Measurements from ENCODE around the gene IL17C.
A peak's percentile ranks its signal among the peaks of the same experiment; 100 is the strongest.

The IL17C gene

DNA sequence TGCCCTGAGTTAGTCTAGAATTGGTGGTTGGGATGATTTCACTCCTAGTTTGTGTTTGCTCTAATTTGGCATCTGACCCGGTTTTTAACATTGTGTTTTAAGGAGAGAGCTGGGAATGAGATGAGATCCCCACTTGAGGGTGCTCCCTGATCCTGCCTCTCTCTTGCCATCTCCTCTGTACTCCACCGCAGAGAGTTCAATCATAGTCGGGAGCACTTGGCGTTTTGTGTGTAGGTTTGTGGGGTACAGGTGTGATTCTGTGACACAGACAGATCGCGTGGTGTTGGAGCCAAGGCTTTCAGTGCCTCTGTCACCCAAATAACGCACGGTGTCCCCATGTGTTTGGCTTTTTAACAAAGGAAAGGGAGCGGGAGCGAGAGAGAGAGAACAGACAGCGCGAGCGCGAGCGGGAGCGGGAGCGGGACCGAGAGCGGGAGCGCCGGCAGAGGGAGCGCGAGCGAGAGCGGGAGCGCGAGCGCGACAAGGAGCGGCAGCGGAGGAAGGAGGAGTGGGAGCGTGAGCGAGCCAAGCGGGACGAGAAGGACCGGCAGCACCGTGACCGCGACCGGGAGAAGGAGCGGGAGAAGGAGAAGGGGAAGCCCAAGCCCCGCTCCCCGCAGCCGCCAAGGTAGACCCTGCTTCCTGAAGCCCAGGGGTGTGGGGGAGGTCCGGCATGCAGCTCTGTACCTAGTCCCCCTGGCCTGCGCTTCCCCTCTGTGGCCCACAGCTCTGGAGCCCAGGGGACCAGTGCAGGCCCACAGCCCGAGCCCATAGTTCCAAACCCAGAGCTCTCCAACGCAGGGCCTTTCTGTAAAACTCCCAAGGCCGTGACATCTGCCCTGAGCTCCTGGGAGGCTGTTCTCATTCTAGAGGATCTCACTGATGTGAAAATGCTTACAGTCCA, 27.2 kb upstream of the IL17C start:
- no peak for DNase-seq

DNA sequence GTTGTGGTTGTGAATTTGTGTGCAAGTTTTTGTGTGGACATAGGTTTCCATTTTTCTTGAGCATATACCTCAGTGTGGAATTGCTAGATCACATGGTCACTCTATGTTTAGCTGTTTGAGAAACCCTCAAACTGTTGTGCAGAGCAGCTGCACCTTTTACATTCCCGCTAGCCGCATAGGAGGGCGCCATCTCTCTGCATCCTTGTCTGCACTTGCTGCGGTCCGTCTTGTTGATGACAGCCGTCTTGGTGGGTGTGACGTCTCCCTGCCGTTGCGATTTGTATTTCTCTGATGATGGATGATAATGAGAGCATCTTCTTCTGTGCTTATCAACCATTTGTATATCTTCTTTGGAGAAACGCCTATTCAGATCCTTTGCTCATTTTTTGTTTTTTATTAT, 25.1 kb upstream of the IL17C start:
- DNase-seq: no peak

DNA sequence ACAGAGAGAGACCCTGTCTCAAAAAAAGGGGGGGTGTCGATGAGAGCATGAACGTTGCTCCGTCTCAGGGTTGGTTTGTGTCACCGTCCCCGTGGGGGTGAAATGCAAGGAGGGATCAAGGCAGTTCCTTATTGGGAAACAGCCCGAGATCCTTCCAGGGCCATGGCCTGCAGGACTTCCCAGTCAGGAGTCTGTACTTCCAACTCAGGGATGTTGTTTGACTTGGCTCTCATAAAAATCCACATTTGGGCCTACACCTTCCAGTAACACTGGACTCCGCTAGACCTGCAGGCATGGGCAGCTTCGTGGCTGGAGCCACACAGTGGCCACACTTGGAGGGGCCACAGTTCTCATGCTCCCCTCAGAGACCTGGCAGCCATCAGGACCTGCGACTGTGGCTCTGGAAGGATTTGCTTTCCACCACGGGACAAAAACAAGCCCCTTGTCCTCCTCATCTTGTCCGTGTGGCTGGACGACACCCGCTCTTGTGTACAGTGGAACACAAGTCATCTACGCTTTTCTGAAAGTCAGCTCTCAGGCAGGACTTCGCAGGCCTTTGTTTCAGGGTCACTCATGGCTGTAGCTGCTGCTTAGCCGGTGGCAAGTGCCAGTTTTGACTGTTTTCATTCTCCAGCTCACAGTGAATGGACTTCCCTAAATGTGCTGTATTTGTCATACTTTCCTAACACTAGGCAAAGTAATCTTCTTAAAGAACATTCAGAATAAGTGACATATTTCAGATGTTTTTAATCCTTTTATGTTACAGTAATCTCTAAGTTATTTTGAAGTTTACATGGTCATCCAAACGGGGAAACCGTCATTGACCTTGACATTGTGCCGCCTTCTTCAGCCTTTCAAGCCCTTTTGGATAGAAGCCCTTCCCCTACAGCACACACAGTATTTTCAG, 24.2 kb upstream of the IL17C start:
- no peak for DNase-seq

DNA sequence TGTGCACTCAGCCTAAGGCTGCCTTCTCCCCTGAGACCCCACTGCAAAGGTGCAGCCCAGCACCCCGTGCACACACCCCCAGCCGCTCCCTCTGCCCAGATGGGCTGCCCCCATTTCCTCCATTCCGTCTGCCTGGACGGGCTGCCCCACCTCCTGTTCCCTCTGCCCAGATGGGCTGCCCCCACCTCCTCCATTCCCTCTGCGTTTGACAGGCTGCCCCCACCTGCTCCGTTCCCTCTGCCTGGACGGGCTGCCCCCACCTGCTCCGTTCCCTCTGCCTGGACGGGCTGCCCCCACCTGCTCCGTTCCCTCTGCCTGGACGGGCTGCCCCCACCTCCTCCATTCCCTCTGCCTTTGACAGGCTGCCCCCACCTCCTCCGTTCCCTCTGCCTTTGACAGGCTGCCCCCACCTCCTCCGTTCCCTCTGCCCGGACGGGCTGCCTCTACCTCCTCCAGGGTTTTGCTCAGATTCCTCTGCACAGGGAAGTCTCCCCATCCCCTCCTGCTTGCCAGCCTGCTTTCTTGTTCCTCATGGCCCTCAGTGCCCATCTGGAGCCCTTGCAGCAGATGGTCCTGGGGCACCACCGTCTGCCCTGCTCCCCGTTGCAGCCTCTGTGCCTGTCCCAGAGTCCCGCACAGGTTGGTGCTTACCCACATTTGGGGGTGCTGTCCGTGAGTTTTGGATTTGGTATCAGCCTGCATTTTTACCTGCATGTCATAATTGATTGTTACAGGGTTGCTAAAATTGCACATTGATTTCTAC, 23.4 kb upstream of the IL17C start:
- no peak for DNase-seq

DNA sequence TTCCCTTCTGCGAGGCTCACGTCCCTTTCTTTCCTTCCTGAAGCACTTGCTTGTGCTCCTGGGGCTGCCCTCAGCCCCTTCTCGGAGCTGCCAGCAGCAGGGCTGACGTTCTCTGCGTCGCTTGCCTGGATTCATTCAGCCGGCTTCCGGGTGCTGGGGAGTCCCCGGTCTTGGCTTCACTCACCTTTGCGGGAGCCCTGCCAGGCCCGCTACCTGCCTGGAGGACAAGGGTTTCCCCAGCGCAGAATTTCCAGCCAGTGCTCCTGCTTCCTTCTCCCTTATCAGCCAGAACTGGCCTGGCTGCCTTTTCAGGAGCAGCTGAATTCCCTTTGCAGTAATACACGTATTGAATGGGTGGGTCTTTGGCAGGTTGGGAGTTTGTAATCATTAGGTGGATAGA, 22.1 kb upstream of the IL17C start:
- DNase-seq: peak; percentile 44 to 68

DNA sequence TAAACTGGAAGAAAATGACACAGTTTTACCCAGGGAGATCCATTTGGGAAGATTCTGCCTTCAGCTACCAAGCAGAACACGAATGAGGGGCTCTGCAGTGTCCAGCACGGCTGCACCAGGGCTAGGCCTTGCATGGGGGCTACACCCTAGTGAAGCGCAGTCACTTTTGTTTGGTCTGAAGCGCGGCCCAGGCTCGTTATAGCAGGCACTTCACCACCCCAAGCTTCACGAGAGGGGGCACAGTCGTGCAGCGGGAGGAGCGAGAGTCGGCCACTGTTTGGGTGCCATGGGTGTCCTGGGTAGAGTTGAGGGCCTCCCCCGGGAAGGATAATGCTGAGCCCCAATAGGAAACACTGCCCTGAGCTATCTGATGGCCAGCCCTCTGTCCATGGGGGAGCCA, 21.6 kb upstream of the IL17C start:
- DNase-seq: no peak

DNA sequence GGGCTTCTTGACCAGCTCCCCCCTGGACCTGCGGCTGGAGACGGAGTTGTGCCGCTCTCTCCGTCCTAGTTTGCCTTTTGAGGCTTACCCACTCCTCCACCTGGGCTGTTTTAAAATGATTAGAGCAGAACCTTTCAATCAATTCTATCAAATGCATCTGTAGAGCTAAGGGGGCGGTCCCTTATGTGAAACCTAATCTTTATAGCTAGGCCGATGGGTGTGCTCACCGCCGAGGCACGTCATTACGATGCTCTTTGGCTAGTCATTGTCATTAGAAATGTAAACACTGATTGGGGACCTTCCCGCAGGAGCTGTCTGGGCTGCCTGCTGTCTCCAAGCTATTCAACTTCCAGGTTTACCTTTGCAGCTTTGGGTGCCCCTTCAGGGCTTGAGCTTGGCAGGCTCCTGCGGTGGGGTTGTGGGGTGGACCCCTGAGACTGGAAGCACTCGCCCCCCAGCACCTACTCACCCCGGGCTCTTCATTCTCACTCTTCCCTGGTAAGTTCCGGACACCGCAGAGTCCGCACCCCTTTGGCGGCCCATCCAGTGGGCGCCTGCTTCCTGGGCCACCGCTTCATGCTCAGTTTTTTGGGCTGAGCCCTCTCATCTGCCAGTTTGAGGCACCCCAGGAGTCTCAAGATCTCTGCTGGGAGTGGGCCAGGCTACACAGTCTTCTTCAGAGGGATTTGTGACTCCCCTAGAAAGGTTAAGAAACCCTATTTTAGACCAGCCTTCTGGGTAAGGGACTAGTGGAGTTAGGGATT, 20.9 kb upstream of the IL17C start:
- peak; percentile 56 to 81 for DNase-seq

DNA sequence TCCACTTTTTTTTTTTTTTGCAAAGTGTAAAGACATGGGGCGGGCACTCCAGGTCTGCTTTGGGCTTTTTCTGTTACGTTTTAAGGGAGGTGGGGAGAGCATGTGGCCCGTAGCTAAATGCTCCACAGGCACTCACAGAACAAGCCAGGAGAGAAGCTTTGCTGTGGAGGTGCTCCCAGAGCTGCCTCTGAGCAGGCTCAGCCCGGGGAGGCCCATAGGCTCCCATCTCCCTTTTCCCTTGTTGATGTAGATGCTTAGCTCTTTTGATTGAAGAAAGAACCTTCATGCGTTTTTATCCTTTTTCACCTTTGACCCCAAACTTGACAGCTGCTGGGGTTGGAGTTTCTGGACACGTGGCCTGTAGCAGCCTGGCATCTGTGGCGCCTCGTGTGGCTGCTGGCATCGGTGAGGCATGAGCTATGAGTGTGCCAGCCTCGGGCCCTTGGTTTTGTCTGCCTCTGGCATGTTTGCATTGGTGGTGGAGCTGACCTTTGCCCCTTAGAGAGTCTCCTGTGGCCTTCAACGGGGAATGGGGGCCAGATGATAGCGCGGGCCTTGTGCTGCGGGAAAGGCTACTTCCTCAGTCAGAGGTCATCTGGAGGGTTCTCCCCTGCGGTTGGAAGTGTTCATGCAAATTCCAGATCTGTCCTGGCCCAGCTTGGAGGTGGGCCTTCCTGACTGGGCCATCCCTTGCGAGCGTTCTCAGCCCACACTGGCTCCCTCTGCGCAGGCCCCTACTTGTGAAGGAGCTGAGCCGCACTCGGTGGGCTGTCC, 20.0 kb upstream of the IL17C start:
- DNase-seq: no peak

DNA sequence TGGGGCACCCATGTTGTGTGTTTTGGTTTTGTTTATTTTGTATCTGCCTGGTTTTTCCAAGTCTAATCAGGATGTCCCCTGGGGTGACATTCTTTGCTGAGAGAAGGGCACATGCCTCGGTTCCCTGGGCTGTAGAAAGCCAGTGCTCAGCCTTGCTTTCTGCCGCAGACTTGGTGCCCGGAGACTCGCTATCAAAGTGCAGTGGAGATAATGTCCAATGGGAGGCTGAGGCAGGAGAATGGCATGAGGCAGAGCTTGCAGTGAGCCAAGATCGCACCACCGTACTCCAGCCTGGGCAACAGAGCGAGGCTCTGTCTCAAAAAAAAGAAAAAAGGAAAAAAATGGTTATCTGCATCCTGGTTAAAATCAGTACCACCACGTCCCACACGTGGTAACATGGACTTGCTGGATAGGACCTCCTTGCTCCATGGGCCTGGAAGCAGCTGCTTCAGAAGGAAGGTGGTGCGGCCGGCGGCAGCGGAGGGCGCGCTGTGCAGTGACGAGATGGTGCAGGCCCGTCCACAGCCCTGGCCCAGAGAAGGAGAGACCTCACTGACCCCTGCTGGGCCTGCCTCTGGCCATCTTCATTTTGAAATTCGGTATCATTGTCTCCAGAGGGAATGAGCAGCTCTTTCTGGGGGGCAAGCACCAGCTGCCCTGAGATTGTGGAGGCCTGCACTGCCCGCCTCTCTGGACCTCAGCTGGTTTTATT, 19.3 kb upstream of the IL17C start:
- DNase-seq: no peak

DNA sequence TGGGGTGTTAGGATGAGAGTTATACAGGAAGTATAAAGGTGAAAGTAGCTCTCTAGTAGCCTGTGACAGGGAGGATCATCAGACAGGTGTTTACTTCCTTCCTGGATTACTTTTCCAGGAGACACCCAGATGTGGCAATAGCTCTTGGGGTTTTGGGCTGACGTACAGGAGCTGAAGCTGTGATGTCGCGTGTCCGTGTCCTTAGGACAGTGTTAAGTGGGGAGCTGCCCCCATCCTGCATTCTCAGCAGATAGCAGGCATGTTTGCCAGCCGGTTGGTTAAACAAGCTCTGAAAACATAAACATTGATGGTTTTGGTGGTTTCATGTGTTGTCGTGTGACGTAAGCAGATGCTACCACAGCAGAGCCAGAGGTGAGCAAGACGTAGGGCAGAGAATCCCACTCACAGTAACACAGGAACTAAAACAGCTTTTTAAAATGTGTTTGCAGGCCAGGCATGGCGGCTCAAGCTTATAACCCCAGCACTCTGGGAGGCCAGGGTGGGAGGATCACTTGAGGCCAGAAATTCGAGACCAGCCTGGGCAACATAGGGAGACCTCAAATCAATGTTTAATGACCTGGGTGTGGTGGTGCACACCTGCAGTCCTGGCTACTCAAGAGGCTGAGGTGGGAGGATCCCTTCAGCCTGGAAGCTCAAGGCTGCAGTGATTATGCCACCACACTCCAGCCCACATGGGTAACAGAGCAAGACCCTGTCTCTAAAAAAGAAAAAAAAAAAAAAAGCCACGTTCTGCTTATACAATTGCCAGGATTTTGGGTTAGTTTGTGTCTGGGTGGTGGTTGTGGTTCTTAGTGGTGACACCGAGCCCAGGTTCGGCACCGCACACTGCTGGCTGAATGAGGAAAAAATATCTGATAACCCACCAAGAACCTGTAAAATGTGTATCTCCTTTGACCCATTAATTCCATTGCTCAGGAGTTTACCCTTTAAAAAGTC, 18.2 kb upstream of the IL17C start:
- DNase-seq: no peak

DNA sequence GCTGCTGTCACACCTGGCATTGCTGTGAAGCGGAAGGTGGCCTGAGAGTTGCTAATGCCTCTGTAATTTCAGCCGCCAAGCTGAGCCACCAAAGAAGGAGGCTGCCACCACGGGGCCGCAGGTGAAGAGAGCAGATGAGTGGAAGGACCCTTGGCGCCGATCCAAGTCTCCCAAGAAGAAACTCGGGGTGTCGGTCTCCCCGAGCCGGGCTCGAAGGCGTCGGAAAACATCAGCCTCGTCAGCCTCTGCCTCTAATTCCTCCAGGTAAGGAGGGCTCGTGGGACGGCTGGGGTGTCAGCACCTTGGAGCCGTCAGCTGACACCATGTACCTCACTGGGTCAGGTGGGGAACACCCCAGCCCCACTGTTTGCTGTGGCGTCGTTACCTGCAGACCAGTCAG, 16.2 kb upstream of the IL17C start:
- no peak for DNase-seq

DNA sequence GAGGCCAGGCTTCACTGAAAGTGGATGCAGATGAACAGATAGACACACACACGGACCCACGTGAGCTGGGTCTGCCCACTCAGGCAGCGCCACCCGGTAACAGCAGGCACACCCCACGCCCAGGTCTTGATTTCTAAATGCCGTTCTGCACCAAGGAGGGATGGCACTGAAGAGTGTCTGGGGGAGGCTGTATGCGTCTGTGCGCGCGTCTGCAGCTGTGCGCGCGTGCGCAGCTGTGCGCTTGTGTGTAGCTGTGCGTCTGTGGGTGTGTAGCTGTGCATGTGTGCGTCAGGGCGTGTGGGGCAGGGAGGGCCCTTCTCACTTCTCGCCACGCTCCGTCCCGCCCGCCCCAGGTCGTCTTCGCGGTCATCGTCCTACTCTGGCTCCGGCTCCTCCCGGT, 15.5 kb upstream of the IL17C start:
- no peak for DNase-seq

DNA sequence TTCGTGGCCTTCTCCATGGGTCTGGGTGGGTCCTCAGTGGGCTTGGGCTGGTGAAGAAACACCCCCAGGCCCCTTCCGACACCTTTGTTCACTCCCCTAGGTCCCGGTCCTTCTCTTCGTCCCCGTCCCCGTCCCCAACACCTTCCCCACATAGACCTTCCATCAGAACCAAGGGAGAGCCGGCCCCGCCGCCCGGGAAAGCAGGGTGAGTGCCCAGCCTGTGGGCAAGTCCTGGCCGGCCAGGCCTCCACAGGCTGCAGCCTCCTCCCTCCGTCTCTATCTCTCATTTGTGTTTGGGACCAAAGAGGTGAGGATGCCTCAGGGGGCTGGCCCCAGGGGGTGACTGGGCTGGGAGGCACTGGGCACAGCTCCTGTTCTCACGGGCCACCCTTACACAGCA, 14.5 kb upstream of the IL17C start:
- no peak for DNase-seq

DNA sequence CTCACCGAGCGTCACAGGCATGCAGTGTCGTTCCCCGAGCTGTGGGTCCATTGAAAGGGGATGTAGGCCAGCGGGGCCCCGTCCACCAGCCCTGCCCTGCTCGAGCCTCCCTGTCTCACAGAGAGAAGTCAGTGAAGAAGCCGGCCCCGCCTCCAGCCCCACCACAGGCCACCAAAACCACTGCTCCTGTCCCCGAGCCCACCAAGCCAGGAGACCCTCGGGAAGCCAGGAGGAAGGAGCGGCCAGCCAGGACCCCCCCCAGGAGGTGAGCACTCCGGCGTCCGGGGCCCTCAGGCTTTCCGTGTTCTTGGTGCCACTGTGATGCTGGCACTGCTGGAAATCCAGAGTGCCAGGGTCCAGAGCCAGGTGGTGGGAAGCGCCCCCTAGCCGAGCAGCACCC, 13.9 kb upstream of the IL17C start:
- DNase-seq: no peak

DNA sequence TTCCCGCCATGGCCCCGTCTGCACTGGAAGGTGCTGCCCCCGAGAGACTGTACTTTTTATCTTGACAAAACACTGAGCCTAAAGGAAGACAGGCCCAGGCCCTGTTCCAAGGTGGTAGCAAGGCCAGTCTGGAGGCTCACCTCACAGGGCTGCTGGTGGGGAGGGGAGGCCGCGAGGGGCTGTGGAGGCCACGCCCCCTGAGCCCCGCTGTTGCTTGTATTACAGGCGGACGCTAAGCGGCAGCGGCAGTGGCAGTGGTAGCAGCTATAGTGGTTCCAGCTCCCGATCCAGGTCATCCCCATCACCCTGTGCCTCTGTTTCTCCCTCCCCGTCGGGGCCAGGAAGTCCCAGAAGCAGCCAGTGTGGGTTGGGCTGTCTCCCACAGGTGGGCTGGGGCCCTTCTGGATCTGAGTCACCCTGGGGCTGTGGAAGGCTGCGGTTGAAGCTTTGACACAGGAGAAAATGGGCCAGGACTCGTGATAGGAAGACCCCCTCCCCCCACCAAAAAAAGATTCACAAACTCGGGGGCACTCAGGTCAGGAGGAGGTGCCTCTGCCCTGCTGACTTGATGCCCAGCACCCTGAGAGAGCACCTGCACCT, 13.3 kb upstream of the IL17C start:
- DNase-seq: no peak

DNA sequence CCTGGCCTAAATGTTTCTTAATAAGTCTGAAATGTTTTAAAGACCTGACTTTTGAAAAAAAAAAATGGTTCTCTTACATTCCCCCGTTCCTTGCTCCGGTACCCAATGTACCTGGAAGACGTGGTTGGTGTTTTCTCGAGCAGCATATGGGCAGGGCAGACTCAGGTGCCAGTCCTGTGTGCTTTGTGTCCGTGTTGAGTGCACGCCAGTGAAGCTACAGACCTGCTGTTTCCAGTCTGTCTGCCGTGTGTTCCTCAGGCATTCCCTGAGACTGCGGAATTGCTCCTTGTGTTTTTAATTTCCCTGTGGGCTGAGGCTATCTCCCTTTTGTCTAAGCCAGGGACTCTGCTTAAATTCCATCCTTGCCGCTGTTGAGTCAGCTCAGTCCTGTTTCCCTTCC, 11.7 kb upstream of the IL17C start:
- no peak for DNase-seq

DNA sequence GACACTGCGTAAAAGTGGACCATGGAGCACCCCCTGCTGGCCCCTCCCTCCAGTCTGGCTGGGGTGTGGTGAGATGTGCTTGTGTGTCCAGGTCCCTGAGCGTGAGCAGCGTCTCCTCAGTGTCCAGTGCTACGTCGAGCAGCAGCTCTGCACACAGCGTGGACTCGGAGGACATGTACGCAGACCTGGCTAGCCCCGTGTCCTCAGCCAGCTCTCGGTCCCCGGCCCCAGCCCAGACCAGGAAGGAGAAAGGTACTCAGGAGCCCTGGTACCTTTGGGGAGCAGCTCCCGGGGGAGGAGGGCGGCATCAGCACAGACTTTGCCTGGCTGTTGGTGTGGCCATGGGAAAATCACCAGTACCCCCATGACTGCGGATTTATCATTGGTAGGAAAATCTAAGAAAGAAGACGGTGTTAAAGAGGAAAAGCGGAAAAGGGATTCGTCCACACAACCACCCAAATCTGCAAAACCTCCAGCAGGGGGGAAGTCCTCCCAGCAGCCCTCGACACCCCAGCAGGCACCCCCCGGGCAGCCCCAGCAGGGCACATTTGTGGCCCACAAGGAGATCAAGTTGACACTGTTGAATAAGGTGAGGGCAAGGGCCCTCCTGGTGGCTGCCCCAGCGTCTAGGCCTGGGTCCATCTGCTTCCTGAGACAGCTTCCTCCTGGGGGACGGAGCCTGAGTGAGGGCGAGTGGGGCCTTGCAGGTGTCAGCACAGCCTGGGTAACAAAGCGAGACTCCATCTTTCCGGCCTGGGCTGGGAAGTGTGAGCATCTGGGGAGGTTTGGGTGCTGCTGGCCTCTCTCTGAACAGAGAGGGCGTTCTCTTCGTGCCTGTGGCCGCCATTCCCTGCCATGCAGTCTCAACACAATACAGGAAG, 10.6 kb upstream of the IL17C start:
- DNase-seq: no peak

DNA sequence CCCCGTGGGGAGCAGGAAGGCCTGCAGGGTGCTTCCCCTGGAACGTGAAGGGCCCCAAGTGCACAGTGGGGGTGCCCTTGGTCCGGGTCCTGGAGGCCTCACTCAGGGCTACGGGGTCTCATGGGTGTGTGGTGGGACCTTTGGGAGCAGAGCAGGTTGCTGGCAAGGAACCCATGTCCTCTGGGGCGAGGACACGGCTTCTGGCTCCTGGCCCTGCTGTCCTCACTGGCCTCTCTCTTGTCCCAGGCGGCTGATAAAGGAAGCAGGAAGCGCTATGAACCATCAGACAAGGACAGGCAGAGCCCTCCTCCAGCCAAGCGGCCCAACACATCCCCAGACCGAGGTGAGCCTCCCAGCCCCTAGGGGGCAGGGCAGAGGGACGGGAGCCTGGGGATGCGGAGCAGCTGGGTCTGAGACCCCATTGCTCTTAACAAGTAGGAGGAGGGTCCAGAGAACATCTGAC, 9.8 kb upstream of the IL17C start:
- no peak for DNase-seq
